ENCODE results near the gene CCDC57. TPM values are rescaled to one million over a fixed set of nuclear protein-coding genes. Genes with fewer than 3 reads are reported as not detected.
A peak's percentile ranks its signal among the peaks of the same experiment; 100 is the strongest.

CCDC57 gene
- total RNA-seq, 2 experiments from 2014 or later, result 49.8 to 54.9 TPM

DNA sequence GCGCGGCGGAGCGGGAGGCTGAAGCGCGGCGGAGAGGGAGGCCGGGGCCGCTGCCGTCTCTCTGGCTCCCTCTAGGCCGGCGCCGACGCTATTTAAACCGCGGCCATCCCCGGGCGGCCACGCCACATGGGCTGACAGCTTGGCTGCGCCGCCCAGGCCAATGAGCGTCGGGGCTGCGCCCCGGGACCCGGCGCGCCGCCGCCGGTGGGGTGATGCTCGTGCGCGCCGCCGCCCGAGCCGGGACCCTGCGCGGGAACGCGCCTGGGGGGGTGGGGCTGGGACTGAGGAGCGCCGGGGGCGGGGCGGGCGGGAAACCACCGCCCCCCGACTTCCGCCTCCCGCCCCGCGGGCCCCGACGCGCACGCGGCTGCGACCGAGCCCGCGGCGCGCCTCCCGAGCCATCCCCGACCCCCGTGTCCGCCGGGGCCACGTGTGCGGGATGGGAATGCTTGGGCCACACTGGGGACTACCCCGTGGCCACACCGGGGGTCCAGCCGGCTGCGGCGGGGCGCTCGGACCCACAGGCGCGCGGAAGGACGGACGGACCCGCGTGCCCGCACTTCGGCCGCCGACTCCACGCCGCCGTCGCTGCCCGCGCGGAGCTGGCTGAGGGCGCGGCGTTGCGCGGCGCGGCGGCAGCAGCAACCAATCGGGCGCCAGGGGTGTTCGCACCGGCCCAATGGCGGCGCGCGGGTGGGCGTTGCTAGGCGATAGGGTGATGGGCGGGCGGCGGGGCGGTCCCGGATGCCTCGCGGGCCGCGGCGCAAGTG, 114.3 kb downstream of the CCDC57 start, which contains the start of gene FASN:
Gene FASN, minus strand, starts transcription at position 68 of the 770 bp plus-strand sequence. CDS start 1,791 bp downstream, outside the sequence.
- Mint-ChIP-seq H3K4me3 (peak within 1 kb of the TSS; percentile 74), H3K36me3 (ENCODE audit: low read depth) (peaks cover 6% of the 10 kb centered on the region), H3K27me3 (no peaks in the 10 kb centered on the region), H3K4me1 (peaks cover 22% of the 10 kb centered on the region), H3K27ac (peak within 1 kb of the TSS; percentile 71), H3K9me3 (no peaks in the 10 kb centered on the region)
- ChIA-PET CTCF (interaction anchor here (0.6 to 1.6 kb wide), 8 partner anchors 9 to 88 kb away, joined by 3 to 8 read pairs (median 4); partner anchors contain the start of genes CENPX, DCXR and LRRC45), POLR2A (interaction anchor here (0.6 to 3.2 kb wide), 22 partner anchors 8 to 200 kb away, joined by 3 to 15 read pairs (median 4); partner anchors contain the start of genes CENPX, DCXR, LRRC45 and SLC16A3)
- peak; percentile 95 for DNase-seq

DNA sequence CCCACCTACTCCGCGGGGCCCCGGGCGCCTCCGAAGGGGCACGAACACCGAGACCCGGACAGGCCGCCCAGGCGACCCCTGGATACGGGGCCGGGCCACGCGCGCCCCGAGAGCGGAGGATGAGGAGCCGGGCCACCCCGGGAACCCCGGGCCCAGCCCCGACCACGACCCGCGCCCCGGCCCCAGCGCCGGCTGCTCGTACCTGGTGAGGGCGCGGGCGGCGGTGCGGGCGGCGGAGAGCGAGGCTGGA, 114.8 kb downstream of the CCDC57 start:
- peak overlapping the region; percentile 73 for H3K4me3 Mint-ChIP-seq
- no peaks in the 10 kb centered on the region for H3K9me3 Mint-ChIP-seq
- peaks cover 9% of the 10 kb centered on the region for H3K36me3 Mint-ChIP-seq (ENCODE audit: low read depth)
- H3K27me3 Mint-ChIP-seq, result no peaks in the 10 kb centered on the region
- H3K27ac Mint-ChIP-seq, result peak overlapping the region; percentile 71
- DNase-seq, result no peak
- H3K4me1 Mint-ChIP-seq, result peaks cover 24% of the 10 kb centered on the region
- ChIA-PET CTCF (interaction anchor here (1.1 to 1.6 kb wide), 2 partner anchors 16 to 60 kb away, joined by 4 to 8 read pairs; partner anchors contain the start of gene DCXR), POLR2A (interaction anchor here (0.6 to 3.2 kb wide), 13 partner anchors 8 to 174 kb away, joined by 3 to 15 read pairs (median 5); partner anchors contain the start of genes CENPX, DCXR and LRRC45)

DNA sequence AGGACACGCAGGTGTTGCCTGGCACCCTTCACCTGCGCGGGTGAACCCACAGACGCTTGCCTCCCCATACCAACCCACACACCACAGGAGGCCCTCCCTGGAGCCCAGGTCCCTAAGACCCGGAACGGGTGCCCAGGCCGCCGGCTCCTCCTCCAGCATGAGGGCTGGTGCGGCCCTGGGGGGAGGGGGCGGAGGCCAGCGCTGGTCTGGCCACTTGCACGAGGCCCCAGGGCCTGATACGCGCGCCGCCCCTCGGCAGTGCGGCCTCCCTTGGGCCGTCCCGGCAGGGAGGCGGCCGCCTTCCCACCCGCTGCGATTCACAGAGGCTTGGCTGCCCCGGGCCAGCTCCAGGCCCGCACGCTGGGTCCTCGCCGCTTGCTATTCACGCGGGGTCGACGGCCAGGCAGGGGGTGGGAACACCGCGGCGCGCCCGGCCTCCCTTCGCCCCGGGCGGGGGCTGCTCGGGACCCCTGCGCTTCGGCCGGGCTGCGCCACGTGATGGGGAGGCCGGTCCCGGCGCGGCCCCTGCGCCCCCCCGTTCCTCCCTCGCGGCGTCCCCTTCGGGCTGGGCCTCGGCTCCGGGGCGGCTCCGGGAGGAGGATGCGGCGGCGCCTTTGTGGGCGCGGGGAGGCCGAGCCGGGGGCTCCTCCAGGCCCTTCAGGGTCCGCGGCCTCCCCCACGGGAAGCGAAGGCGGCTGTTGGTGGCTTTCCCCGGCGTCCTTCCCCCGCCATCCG, 115.3 kb downstream of the CCDC57 start:
- peaks cover 9% of the 10 kb centered on the region for H3K36me3 Mint-ChIP-seq (ENCODE audit: low read depth)
- H3K4me1 Mint-ChIP-seq, result peaks cover 24% of the 10 kb centered on the region
- no peaks in the 10 kb centered on the region for H3K27me3 Mint-ChIP-seq
- H3K9me3 Mint-ChIP-seq, result no peaks in the 10 kb centered on the region
- ChIA-PET CTCF (no interaction called here), POLR2A (interaction anchor here (0.6 to 3.2 kb wide), 11 partner anchors 9 to 173 kb away, joined by 3 to 15 read pairs (median 7); partner anchors contain the start of genes CENPX, DCXR and LRRC45)
- H3K4me3 Mint-ChIP-seq, result peak overlapping the region; percentile 74
- peak overlapping the region; percentile 66 for H3K27ac Mint-ChIP-seq
- DNase-seq, result peak; percentile 41

DNA sequence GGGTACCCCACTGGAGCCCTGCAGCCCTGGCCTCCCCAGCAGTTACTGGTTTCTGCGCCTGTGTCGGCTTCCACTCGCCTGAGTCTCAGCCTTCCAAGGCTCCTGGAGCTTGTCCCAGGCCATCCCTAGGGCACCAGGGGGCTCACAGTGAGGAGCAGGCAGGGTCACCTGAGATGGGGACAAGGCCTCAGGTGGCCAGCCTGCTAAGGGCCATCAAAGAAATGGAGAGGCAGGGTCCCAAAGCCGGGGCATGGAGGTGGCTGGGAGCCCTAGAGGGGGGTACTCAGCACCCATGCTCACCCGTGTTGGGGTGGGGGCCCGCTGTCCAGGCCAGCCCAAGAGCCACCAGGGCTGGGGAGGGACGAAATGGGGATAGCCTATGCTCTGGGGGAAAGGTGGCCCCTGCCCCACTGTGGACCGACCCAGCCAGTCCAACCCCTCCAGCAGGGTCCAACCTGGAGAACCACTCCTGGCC, 115.9 kb downstream of the CCDC57 start:
- DNase-seq, result no peak
- peak overlapping the region; percentile 66 for H3K27ac Mint-ChIP-seq
- no peaks in the 10 kb centered on the region for H3K27me3 Mint-ChIP-seq
- POLR2A ChIA-PET, result interaction anchor here (0.9 to 2.9 kb wide), 6 partner anchors 9 to 74 kb away, joined by 3 to 15 read pairs (median 6); partner anchors contain the start of genes CENPX, DCXR and LRRC45
- H3K36me3 Mint-ChIP-seq (ENCODE audit: low read depth), result peaks cover 13% of the 10 kb centered on the region
- CTCF ChIA-PET, result no interaction called here
- H3K4me1 Mint-ChIP-seq, result peaks cover 24% of the 10 kb centered on the region
- no peaks in the 10 kb centered on the region for H3K9me3 Mint-ChIP-seq
- H3K4me3 Mint-ChIP-seq, result peak overlapping the region; percentile 74

DNA sequence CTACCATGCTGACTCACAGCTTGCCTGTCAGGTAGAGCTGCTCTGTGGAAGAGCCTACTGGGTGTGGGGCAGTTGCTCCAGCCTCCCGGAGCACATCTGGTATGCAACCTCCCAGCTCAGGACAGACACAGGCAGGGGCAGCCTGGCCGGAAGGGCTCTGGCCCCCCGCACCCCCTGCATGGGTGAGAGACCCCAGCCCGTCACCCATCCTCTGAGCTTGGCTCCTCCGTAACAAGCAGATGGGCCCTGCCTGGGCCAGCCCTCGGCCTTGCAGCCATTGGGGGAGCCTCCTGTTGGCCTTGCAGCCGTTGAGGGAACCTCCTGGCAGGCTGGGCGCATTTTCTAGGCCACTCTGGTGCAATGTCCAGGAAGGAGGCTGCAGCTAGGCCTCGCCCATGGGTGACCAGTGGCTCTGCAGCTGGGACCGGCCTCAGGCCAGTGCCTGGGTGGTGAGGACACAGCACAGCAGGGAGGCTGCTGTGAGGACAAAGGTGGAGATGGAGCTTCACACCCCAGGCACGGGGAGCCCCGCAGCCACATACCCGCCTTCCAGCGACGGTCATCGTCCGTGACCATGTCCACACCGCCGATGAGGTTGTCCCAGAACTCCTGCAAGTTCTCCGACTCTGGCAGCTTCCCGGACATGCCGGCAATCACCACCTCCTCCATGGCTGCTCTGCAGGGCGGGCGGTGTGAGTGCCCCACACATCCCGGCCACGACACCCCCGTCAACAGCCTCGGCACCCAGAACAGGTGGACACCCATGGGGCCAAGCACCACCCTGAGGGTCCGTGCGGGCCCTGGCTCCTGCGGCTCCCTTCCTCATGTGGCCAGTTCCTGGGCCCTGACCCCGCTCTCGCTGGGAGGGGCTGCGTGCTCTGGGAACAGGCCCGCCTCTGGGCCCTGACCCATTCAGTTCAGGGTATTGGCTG, 116.6 kb downstream of the CCDC57 start:
- H3K36me3 Mint-ChIP-seq (ENCODE audit: low read depth), result peaks cover 16% of the 10 kb centered on the region
- H3K27ac Mint-ChIP-seq, result peak overlapping the region; percentile 66
- ChIA-PET CTCF (no interaction called here), POLR2A (interaction anchor here (0.6 to 1.8 kb wide), 5 partner anchors 10 to 433 kb away, joined by 3 to 7 read pairs (median 4); partner anchors contain the start of gene DUS1L)
- DNase-seq, result no peak
- no peaks in the 10 kb centered on the region for H3K27me3 Mint-ChIP-seq
- H3K4me3 Mint-ChIP-seq, result peak overlapping the region; percentile 74
- H3K9me3 Mint-ChIP-seq, result no peaks in the 10 kb centered on the region
- H3K4me1 Mint-ChIP-seq, result peaks cover 24% of the 10 kb centered on the region

DNA sequence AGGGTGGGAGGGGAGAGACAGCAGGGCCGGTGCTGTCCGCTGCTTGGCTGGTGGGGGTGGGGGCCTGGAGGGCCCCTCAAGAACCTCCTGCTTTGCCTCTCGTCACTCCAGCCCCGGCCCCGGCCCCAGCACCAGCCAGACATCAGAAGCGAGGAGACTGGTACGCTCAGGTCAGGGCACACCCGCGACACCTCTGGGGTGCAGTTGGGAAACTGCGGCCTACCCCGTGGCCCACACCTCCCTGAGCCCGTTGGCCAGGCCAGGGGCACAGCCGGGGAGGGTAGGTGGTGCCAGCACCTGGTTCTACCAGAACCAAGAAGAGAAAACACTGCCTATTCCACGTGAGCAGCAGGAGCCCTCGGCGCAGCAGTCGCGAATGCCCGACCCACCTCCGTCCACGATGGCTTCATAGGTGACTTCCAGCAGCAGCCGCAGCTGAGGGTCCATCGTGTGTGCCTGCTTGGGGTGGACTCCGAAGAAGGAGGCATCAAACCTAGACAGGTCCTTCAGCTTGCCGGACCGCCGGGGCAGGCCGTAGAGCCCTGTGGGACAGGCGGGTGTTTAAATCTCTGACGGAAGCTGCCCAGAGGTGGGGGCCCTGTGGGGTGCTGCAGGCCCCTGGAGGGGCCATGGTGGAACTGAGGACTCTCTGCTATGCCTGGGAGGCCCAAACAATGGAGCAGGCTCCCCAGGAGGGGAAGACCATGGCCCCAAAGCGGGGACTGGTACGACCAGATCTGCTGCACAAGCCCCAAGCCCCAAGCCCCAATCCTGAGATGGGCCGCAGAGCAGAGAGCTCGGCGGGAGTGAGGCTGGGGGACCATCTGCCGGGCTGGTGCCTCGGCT, 117.5 kb downstream of the CCDC57 start:
- POLR2A ChIA-PET, result interaction anchor here (1.3 to 1.8 kb wide), 4 partner anchors 11 to 65 kb away, joined by 4 to 7 read pairs (median 6); partner anchors contain the start of gene DUS1L

DNA sequence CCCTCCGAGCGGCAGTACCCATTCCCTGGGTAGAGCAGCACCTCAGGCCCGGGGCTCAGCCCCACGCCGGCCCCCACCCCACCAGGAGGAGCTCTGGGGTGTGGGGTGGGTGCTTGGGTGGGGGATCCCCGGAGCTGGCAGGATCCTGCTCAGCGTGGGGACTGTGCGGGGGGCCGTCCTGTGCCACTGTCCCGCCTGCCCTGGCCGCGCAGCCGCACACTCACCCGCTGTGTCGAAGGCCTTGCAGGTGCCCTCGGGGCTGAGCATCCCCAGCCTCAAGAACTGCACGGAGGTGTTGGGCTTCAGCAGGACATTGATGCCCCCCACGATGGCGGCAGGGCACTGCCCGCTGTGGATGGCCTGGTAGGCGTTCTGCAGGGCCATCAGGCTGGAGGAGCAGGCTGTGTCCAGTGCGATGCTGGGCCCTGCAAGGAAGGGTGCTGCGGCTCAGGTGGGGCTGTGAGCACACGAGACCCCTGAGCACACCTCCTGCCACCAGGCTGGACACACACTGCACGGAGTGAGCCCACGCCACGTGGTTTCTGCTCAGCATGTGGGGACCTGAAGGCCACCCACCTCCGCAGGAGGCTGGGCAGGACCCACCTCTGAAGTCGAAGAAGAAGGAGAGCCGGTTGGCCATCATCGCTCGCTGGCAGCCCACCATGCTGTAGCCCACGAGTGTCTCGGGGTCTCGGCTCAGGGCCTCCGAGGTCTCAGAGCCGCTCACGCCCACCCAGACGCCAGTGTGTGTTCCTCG, 119.5 kb downstream of the CCDC57 start:
- DNase-seq, result no peak
- POLR2A ChIA-PET, result no interaction called here
- Mint-ChIP-seq H3K4me3 (no peak overlapping the region), H3K27ac (no peak overlapping the region), H3K4me1 (peaks cover 15% of the 10 kb centered on the region), H3K36me3 (ENCODE audit: low read depth) (peaks cover 28% of the 10 kb centered on the region), H3K9me3 (no peaks in the 10 kb centered on the region), H3K27me3 (no peaks in the 10 kb centered on the region)
- CTCF ChIA-PET, result no interaction called here

More for the DNA sequence above, 117.5 kb downstream of the CCDC57 start:
- H3K36me3 Mint-ChIP-seq (ENCODE audit: low read depth), result peaks cover 20% of the 10 kb centered on the region
- H3K4me3 Mint-ChIP-seq, result no peak overlapping the region
- no peak overlapping the region for H3K27ac Mint-ChIP-seq
- H3K4me1 Mint-ChIP-seq, result peaks cover 24% of the 10 kb centered on the region
- no peaks in the 10 kb centered on the region for H3K9me3 Mint-ChIP-seq
- DNase-seq, result no peak
- CTCF ChIA-PET, result no interaction called here
- H3K27me3 Mint-ChIP-seq, result no peaks in the 10 kb centered on the region

DNA sequence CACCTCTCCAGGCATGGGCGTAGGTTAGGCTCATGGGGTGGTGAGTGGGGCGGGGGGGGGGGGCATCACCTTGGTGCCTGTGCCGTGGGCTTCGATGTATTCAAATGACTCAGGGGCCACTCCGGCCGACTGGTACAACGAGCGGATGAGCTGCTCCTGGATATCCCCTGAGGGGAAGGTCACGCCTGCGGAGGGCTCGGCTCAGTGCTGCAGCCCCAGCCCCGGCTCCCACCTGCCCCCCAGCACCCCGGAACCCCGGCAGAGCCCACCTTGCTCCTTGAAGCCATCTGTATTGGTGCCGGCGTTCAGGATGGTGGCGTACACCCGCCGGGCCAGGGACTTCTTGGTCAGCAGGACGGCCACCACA, 120.0 kb downstream of the CCDC57 start:
- DNase-seq, result no peak
- Mint-ChIP-seq H3K36me3 (ENCODE audit: low read depth) (peaks cover 32% of the 10 kb centered on the region), H3K27ac (no peak overlapping the region), H3K4me1 (peaks cover 15% of the 10 kb centered on the region), H3K9me3 (no peaks in the 10 kb centered on the region), H3K4me3 (no peak overlapping the region), H3K27me3 (no peaks in the 10 kb centered on the region)
- POLR2A ChIA-PET, result no interaction called here
- CTCF ChIA-PET, result no interaction called here

DNA sequence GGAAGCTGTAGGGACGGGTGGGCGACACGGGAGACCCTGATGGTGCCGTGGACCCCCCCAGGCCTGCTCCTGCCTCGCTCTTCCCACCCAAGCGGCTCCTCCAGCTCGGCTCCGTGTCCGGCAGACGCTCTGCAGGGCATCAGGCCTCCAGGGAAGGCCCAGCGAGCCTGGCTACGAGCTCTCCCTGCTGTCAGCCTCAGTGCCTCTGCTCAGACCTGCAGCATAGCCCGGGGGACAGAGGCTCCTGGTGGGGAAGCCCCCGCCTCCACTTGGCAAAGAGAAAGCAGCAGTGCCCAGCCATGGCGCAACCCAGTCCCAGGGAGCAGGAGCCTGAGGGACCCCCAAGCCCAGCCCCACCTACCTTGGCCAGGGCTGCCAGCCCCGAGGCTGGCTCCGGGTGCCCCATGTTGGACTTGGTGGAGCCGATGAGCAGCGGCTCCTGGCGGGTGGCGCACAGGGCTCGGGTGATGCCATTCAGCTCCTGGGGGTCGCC, 120.5 kb downstream of the CCDC57 start:
- CTCF ChIA-PET, result no interaction called here
- POLR2A ChIA-PET, result no interaction called here
- DNase-seq, result no peak
- Mint-ChIP-seq H3K4me1 (peaks cover 15% of the 10 kb centered on the region), H3K36me3 (ENCODE audit: low read depth) (peaks cover 32% of the 10 kb centered on the region), H3K27ac (no peak overlapping the region), H3K4me3 (no peak overlapping the region), H3K27me3 (no peaks in the 10 kb centered on the region), H3K9me3 (no peaks in the 10 kb centered on the region)

DNA sequence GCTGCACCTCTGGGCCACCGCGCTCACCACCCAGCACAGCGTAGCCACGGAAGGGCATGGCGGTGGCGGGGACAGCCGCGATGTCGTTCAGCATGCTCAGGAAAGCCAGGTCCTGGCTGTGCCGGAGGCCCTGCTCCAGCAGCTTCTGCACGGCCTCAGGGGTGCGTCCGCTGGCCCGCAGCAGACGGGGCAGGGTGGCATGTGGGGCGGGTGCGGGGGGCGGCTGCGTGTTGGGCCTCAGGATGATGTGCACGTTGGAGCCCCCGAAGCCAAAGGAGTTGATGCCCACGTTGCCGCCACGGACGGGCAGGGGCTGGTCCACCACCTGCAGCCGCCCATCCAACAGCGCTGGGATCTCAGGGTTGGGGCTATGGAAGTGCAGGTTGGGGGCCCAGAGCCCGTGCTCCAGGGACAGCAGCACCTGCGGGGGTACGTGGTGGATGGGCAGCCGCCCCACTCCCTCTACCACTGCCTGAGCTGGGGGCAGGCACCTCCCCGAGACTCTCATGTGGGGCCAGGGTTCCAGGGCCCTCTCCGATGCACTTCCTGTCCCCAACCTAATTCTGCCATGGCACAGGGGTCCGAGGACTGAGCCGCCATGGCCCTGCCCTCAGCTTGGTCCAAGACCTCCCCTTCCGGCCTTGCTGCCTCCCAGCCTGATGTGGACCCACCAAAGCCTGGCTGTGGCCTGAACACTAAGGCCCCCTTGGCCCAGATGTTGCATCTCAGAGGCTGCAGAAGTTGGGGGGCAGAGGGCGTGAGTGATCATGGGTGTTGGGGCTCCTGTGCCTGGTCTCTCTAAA, 121.2 kb downstream of the CCDC57 start:
- peaks cover 32% of the 10 kb centered on the region for H3K36me3 Mint-ChIP-seq (ENCODE audit: low read depth)
- ChIA-PET POLR2A (no interaction called here), CTCF (interaction anchor here (0.6 kb wide), 1 partner anchor 366 kb away, joined by 5 read pairs; no protein-coding TSS in a partner anchor)
- H3K27me3 Mint-ChIP-seq, result no peaks in the 10 kb centered on the region
- H3K9me3 Mint-ChIP-seq, result no peaks in the 10 kb centered on the region
- H3K27ac Mint-ChIP-seq, result no peak overlapping the region
- no peak overlapping the region for H3K4me3 Mint-ChIP-seq
- H3K4me1 Mint-ChIP-seq, result peaks cover 13% of the 10 kb centered on the region
- no peak for DNase-seq

Measured in activated CD4-positive, alpha-beta memory T cell treated with anti-CD3 and anti-CD28 coated beads, Interleukin-2, amount 10 ng/mL, durations not matched to agents 7 days and 5 days (primary cell).